Superior temporal gyrus (tissue), 1 donor: ENCODE data around the gene FRAS1.

Experiments
- DNase-seq: peaks from one replicate; pipeline ENCODE4 v3.0.0-alpha.2; 2016; ENCODE audit errors: extremely low spot score

FRAS1 gene

GRCh38 chr4:78581618-78582017, 524.5 kb downstream of the FRAS1 start:
- no peak for DNase-seq

- DNase-seq = no peak
Measured at GRCh38 chr4:78584863-78585547, 527.9 kb downstream of the FRAS1 start.

GRCh38 chr4:78585633-78586032, 528.5 kb downstream of the FRAS1 start:
- no peak for DNase-seq

- no peak for DNase-seq
Measured at GRCh38 chr4:78588894-78589545, 531.9 kb downstream of the FRAS1 start.

GRCh38 chr4:78591404-78591803, 534.3 kb downstream of the FRAS1 start:
- DNase-seq = no peak

- no peak for DNase-seq
Measured at GRCh38 chr4:78592088-78592783, 535.1 kb downstream of the FRAS1 start.
